H1 (cell line): ENCODE measurements around the gene HDLBP.

Experiments used
- CTCF ChIP-seq, 3 experiments: IDR thresholded peaks; 1 replicate in 2 of 3; 2 replicates in 1 of 3; pipeline versions ENCODE4 v1.5.1 to v1.6.1; 2011; ENCODE audit warnings: low read length in 3 of 3, mild to moderate bottlenecking in 3 of 3, inconsistent platforms in 2 of 3, low read depth in 1 of 3, moderate library complexity in 1 of 3; ENCODE audit not compliant: insufficient read depth in 1 of 3; ENCODE audit errors: control extremely low read depth in 1 of 3
- FOSL1 ChIP-seq: IDR thresholded peaks from 2 replicates; pipeline ENCODE4 v1.6.1; 2011; ENCODE audit warnings: mild to moderate bottlenecking, low read depth, low read length, moderate library complexity; ENCODE audit not compliant: insufficient read depth
- PHF8 ChIP-seq: fragments of 200-600 bp; sonication (generic); conservative IDR thresholded peaks from 2 replicates; pipeline ENCODE4 v1.7.1; 2012; ENCODE audit warnings: low read depth, mild to moderate bottlenecking, inconsistent platforms, low read length, moderate library complexity

GRCh38 chr2:241187918-241188234 is 127.6 kb downstream of the HDLBP start:
- TF ChIP-seq CTCF (IDR thresholded peaks at IDR 0.05; ENCODE audit: control extremely low read depth in 1 of 3, insufficient read depth in 1 of 3, low read depth in 1 of 3, low read length in 3 of 3) (no peak), PHF8 (no peak), FOSL1 (no peak)
